GM12878 (cell line): ENCODE data around the gene KIRREL3. TPM values are rescaled to one million over a fixed set of nuclear protein-coding genes. Genes with fewer than 3 reads are reported as not detected.

ENCODE experiments used
- ATAC-seq: fragments of 200-7000 bp; cut with Tn5 transposase; 3 replicates; pipeline ENCODE4 v1.9.1; 2020; ENCODE audit warnings: mild to moderate bottlenecking, moderate library complexity
- BruUV-seq: library from RNA; stranded (reverse); fragments of 400-500 nt; replicated peaks from 2 replicates; lab custom pipeline; 2021; lab: Mats Ljungman, UMichigan
- CTCF ChIA-PET: fragments of 300-600 bp; sonication (Branson Sonifier 250); formaldehyde crosslinking; extraction: SDS; loops from one replicate; lab custom pipeline; 2021; ENCODE audit warnings: inconsistent platforms; lab: Yijun Ruan, JAX
- POLR2A ChIA-PET: fragments of 350-600 bp; formaldehyde crosslinking; extraction: SDS; loops from one replicate; lab custom pipeline; 2021; ENCODE audit warnings: inconsistent platforms; lab: Charles Lee
- RAD21 ChIA-PET: fragments of 300-600 bp; sonication (Branson Sonifier 250); formaldehyde crosslinking; loops from one replicate; lab custom pipeline; 2023; ENCODE audit warnings: antibody characterized with exemption; ENCODE audit not compliant: unreplicated experiment; lab: Charles Lee
- SMC1A ChIA-PET: fragments of 300-600 bp; sonication (Branson Sonifier 250); formaldehyde crosslinking; loops from one replicate; lab custom pipeline; 2023; ENCODE audit not compliant: unreplicated experiment, uncharacterized antibody; lab: Charles Lee
- DNase-seq: peaks from one replicate; pipeline ENCODE4 v3.0.0-alpha.2; 2011; ENCODE audit warnings: low read depth, low spot score
- FAIRE-seq: peaks from 3 replicates; lab custom pipeline; 2011; peaks lifted over from hg19 to GRCh38; lab: Jason Lieb, UNC
- H2AFZ ChIP-seq: 2 replicates; pipeline ENCODE4 v1.6.0; 2011; ENCODE audit warnings: low read depth, low read length, control low read depth; ENCODE audit not compliant: control insufficient read depth
- H3K27ac ChIP-seq: 2 replicates; pipeline ENCODE4 v1.5.1; 2011; ENCODE audit warnings: control low read depth; ENCODE audit not compliant: control insufficient read depth, insufficient read depth
- H3K27me3 ChIP-seq, 2 experiments: replicated peaks in 1 of 2; 2 replicates each; pipeline versions ENCODE4 v1.6.0 to v1.6.1; 2011; ENCODE audit warnings: low read length in 1 of 2; ENCODE audit not compliant: control insufficient read depth in 2 of 2, insufficient read depth in 2 of 2
- H3K36me3 ChIP-seq, 2 experiments: 2 replicates each; pipeline ENCODE4 v1.5.1; 2011; ENCODE audit warnings: low read length in 1 of 2; ENCODE audit not compliant: control insufficient read depth in 2 of 2, insufficient read depth in 2 of 2
- H3K4me1 ChIP-seq: 2 replicates; pipeline ENCODE4 v1.6.1; 2011; ENCODE audit warnings: mild to moderate bottlenecking, low read length, moderate library complexity, mixed read lengths; ENCODE audit not compliant: control insufficient read depth, insufficient read depth
- H3K4me2 ChIP-seq: 2 replicates; pipeline ENCODE4 v1.6.0; 2011; ENCODE audit warnings: control low read depth; ENCODE audit not compliant: control insufficient read depth, insufficient read depth
- H3K4me3 ChIP-seq: fragments of 200-600 bp; sonication (generic); 2 replicates; pipeline ENCODE4 v1.5.1; 2016
- H3K79me2 ChIP-seq: 2 replicates; pipeline ENCODE4 v1.6.0; 2011; ENCODE audit warnings: low read length; ENCODE audit not compliant: control insufficient read depth, insufficient read depth
- H3K9ac ChIP-seq: 2 replicates; pipeline ENCODE4 v1.8.0; 2011; ENCODE audit warnings: low read length, control low read depth, mixed read lengths; ENCODE audit not compliant: control insufficient read depth, insufficient read depth
- H3K9me3 ChIP-seq: replicated peaks from 3 replicates; pipeline ENCODE4 v1.5.1; 2011; ENCODE audit warnings: mild to moderate bottlenecking, low read length; ENCODE audit not compliant: control insufficient read depth, insufficient read depth
- H4K20me1 ChIP-seq: 2 replicates; pipeline ENCODE4 v1.6.0; 2011; ENCODE audit not compliant: control insufficient read depth, insufficient read depth
- BCL11A ChIP-seq: IDR thresholded peaks from 2 replicates; pipeline ENCODE4 v1.6.1; 2011; ENCODE audit warnings: low read depth, low read length
- CHD1 ChIP-seq: IDR thresholded peaks from 2 replicates; pipeline ENCODE4 v1.6.1; 2012; ENCODE audit warnings: low read depth, low read length, improper control_type of control experiment
- EED ChIP-seq: sonication (generic); IDR thresholded peaks from 2 replicates; pipeline ENCODE4 v1.6.1; 2016; ENCODE audit warnings: antibody characterized with exemption, low read depth
- IRF4 ChIP-seq: IDR thresholded peaks from 2 replicates; pipeline ENCODE4 v1.6.1; 2011; ENCODE audit warnings: low read depth, low read length
- MEF2A ChIP-seq: IDR thresholded peaks from 2 replicates; pipeline ENCODE4 v1.6.1; 2011; ENCODE audit warnings: low read depth, mild to moderate bottlenecking, low read length, moderate library complexity; ENCODE audit not compliant: insufficient read depth
- MEF2B ChIP-seq: fragments of 450-650 bp; IDR thresholded peaks from 2 replicates; pipeline ENCODE4 v1.6.1; 2018; ENCODE audit warnings: mild to moderate bottlenecking, moderate library complexity; ENCODE audit not compliant: partially characterized antibody, poor library complexity, severe bottlenecking
- MTA3 ChIP-seq: IDR thresholded peaks from 2 replicates; pipeline ENCODE4 v1.6.1; 2012; ENCODE audit warnings: low read length, inconsistent platforms, borderline replicate concordance
- RAD21 ChIP-seq: IDR thresholded peaks from 2 replicates; pipeline ENCODE4 v1.6.1; 2011; ENCODE audit warnings: mild to moderate bottlenecking, low read depth, low read length, moderate library complexity; ENCODE audit not compliant: insufficient read depth
- RAD51 ChIP-seq: fragments of 450-650 bp; IDR thresholded peaks from 2 replicates; pipeline ENCODE4 v1.6.1; 2016; ENCODE audit warnings: moderate library complexity, mild to moderate bottlenecking, inconsistent platforms
- RUNX3 ChIP-seq: IDR thresholded peaks from 2 replicates; pipeline ENCODE4 v1.6.1; 2012; ENCODE audit warnings: low read length, inconsistent platforms
- SMAD1 ChIP-seq: fragments of 450-650 bp; IDR thresholded peaks from 2 replicates; pipeline ENCODE4 v1.6.1; 2018; ENCODE audit warnings: mild to moderate bottlenecking, low read depth; ENCODE audit not compliant: partially characterized antibody
- SP1 ChIP-seq: IDR thresholded peaks from one replicate; pipeline ENCODE4 v1.6.1; 2011; ENCODE audit warnings: low read depth, low read length
- SPI1 ChIP-seq: IDR thresholded peaks from 2 replicates; pipeline ENCODE4 v1.6.1; 2011; ENCODE audit warnings: low read depth, mild to moderate bottlenecking, low read length, moderate library complexity, borderline replicate concordance; ENCODE audit not compliant: insufficient read depth
- ZBTB40 ChIP-seq: fragments of 450-650 bp; IDR thresholded peaks from 2 replicates; pipeline ENCODE4 v1.6.1; 2016; ENCODE audit warnings: mild to moderate bottlenecking, moderate library complexity, borderline replicate concordance
- WGBS: methylation state at CpG from one replicate; pipeline ENCODE4 v1.1.6; 2016; ENCODE audit warnings: low lambda C conversion rate; ENCODE audit not compliant: insufficient replicate concordance, insufficient coverage; ENCODE audit errors: missing lambda C conversion rate; 5-methylcytosine and 5-hydroxymethylcytosine counted together
- in situ Hi-C: fragments of 300-500 bp; cut with MboI; formaldehyde crosslinking; loops from 9 replicates; pipeline ENCODE4 v1.14.3; 2018; ENCODE audit warnings: mixed read lengths
- intact Hi-C: fragments of 100-400 bp; cut with micrococcal nuclease; formaldehyde crosslinking; loops from one replicate; pipeline ENCODE4 v1.14.2; 2022; ENCODE audit not compliant: unreplicated experiment
- polyA plus RNA-seq, 11 experiments: library from polyadenylated mRNA; depleted of rRNA in 4 of 11; unstranded in 6 of 11; stranded (reverse) in 5 of 11; fragments of >200 nt; fragmentation: Nextera tagmentation in 4 of 11; fragmentation: Illumina TruSeq in 1 of 11; extraction: Ambion mirVana in 4 of 11; extraction: Trizol in 1 of 11; gene quantifications; 1 replicate in 1 of 11; 2 replicates in 10 of 11; pipeline versions ENCODE4 v1.2.1 to v1.2.3, GENCODE V29; 2011 to 2016; ENCODE audit warnings: inconsistent platforms in 2 of 11, missing spikeins in 2 of 11, low read depth in 1 of 11
- total RNA-seq, 4 experiments: library from RNA; depleted of rRNA in 3 of 4; stranded (reverse); fragments of >200 nt in 3 of 4; fragmentation: Illumina TruSeq in 1 of 4; extraction: Trizol in 1 of 4; gene quantifications; 2 replicates each; pipeline versions ENCODE4 v1.2.1 to v1.2.3, GENCODE V29; 2013 to 2021
- TF ChIP-seq, protein P1 (sequence below): IDR thresholded peaks from 2 replicates; pipeline ENCODE4 v1.6.1; 2012; ENCODE audit warnings: low read depth, low read length, improper control_type of control experiment

The KIRREL3 gene
- total and polyA plus RNA-seq, 10 of the 15 experiments (the other 5 are each of a cell fraction or from before 2014, with no cell fraction given), result under 0.01 TPM; not detected in 9

DNA sequence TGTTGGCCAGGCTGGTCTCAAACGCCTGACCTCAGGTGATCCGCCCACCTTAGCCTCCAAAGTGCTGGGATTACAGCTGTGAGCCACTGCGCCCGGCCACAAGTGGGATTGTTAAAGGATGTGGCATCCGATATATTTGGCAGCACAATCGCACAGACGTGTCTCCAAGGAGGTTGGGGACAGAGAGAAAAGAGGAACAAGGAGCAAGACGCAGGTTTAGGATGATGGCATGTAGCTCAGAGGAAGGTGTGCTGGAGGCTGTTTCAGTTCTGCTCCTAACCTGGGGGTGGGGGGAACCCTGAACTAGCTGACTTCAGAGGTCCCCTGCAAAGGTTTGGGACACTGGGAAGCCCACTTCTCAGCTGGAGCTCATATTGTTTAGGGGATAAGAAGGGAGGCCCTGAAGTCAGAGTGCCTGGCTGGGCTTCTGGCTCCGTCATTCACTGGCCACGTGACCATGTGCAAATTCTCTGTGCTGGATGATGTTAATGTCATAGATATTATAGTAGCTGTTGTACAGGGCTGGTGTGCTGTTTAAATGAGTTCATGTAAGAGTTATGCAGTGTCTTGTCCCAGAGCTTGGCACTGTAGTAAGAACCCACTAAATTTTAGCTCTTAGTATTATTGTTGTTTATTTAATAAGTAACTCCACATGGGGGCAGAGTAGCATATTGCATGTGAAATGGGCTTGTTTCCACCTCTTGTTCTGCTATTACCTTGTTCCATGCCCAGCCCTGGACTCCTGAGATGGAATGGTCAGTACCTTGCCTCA, 515.4 kb downstream of the KIRREL3 start (continued):
- TF ChIP-seq SPI1 (peak; percentile 92; the same call in 1 of the 2 replicates), EED (peak; percentile 71), SMAD1 (no peak), RUNX3 (peak; percentile 52), RAD51 (peak; percentile 88), IRF4 (peak; percentile 55; the same call in 1 of the 2 replicates)

DNA sequence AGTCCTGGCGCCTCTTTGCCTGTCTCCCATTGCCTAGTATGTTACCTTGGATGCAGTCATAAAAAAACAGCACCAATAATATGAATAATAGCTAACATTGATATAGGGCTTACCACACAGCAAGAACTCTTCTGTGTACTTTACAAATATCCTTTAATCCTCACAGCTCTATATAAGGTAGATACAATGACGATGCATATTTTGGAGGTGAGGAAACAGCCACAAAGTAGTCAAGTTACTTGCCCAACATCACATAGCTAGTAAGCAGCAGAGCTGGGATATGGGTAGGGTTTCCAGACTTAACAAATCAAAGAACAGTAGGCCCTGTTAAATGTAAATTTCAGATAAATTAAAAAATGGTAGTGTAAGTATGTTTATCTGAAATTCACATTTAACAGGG, 516.3 kb downstream of the KIRREL3 start:
- H4K20me1 ChIP-seq, result no peaks in the 10 kb centered on the region; the same call in 1 of the 2 replicates
- CTCF ChIA-PET, result interaction anchor here (0.7 to 8.2 kb wide), 14 partner anchors 8 to 590 kb away, joined by 3 to 232 read pairs (median 4); partner anchors contain the start of gene DCPS
- ATAC-seq (no peak), FAIRE-seq (no peak), DNase-seq (no peak)
- no peak overlapping the region for H2AFZ ChIP-seq
- peaks cover 21% of the 10 kb centered on the region for H3K4me1 ChIP-seq
- no peaks in the 10 kb centered on the region for H3K79me2 ChIP-seq
- no TSS peak for BruUV-seq
- in situ Hi-C loops (no loop called here), intact Hi-C loops (no loop called here)
- no peak overlapping the region for H3K27ac ChIP-seq
- peaks cover 0 to under 1% of the 10 kb centered on the region in 2 experiments; a peak in 2 of 4 replicates for H3K27me3 ChIP-seq
- RAD21 ChIA-PET, result interaction anchor here (0.8 to 1.5 kb wide), 4 partner anchors 42 to 507 kb away, joined by 3 to 4 read pairs (median 3); no protein-coding TSS in a partner anchor
- H3K4me3 ChIP-seq, result no peak overlapping the region
- H3K4me2 ChIP-seq, result no peak overlapping the region
- SMC1A ChIA-PET, result interaction anchor here (0.9 to 7.1 kb wide), 3 partner anchors 43 to 176 kb away, joined by 3 to 79 read pairs (median 24); no protein-coding TSS in a partner anchor
- H3K9ac ChIP-seq, result no peak overlapping the region
- H3K36me3 ChIP-seq, result no peaks in the 10 kb centered on the region
- no peaks in the 10 kb centered on the region for H3K9me3 ChIP-seq
- 23% methylated on average over 2 of the region's 2 CpGs for WGBS
- POLR2A ChIA-PET, result no interaction called here
- TF ChIP-seq RAD21 (no peak), MEF2A (no peak), MTA3 (no peak), ZBTB40 (no peak), CHD1 (no peak), BCL11A (no peak), MEF2B (no peak), SMAD1 (no peak), SP1 (no peak)
- TF ChIP-seq, protein P1, sequence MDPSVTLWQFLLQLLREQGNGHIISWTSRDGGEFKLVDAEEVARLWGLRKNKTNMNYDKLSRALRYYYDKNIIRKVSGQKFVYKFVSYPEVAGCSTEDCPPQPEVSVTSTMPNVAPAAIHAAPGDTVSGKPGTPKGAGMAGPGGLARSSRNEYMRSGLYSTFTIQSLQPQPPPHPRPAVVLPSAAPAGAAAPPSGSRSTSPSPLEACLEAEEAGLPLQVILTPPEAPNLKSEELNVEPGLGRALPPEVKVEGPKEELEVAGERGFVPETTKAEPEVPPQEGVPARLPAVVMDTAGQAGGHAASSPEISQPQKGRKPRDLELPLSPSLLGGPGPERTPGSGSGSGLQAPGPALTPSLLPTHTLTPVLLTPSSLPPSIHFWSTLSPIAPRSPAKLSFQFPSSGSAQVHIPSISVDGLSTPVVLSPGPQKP, result no peak
